SU-DHL-6 (cell line): ENCODE data around the gene ZDHHC6.

Experiments
- EZH2phosphoT487 ChIP-seq: fragments of 200-600 bp; sonication (generic), shearing (Covaris generic); conservative IDR thresholded peaks from 2 replicates; pipeline ENCODE4 v1.6.1; 2018; ENCODE audit warnings: mild to moderate bottlenecking, antibody characterized with exemption, low read length, moderate library complexity, mixed read lengths
- TF ChIP-seq, protein P1 (sequence below): fragments of 200-600 bp; sonication (generic); IDR thresholded peaks from one replicate; pipeline ENCODE4 v1.5.1; 2017; ENCODE audit warnings: antibody characterized with exemption, mild to moderate bottlenecking, low read length, moderate library complexity; ENCODE audit not compliant: insufficient read depth, poor library complexity, severe bottlenecking

DNA sequence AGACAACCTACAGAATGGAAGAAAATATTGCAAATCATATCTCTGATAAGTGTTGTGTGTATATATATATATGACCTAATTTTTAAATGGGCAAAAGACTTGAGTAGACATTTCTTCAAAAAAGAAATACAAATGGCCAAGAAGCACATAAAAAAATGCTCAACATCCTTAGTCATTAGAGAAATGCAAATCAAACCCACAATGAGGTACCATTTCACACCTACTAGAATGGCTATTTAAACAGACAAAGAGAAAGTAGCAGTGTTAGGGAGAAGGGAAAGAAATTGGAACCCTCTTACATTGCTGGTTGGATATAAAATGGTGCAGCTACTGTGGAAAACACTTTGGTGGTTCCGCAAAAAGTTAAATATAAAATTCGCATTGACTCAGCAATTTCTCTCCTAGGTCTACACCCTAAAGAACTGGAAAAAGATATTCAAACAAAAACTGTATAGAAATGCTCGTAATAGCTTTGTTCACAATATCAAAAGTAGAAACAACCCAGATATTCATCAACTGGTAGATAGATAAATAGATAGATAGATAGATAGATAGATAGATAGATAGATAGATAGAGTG lies 56.5 kb downstream of the ZDHHC6 start:
- TF ChIP-seq, protein P1, sequence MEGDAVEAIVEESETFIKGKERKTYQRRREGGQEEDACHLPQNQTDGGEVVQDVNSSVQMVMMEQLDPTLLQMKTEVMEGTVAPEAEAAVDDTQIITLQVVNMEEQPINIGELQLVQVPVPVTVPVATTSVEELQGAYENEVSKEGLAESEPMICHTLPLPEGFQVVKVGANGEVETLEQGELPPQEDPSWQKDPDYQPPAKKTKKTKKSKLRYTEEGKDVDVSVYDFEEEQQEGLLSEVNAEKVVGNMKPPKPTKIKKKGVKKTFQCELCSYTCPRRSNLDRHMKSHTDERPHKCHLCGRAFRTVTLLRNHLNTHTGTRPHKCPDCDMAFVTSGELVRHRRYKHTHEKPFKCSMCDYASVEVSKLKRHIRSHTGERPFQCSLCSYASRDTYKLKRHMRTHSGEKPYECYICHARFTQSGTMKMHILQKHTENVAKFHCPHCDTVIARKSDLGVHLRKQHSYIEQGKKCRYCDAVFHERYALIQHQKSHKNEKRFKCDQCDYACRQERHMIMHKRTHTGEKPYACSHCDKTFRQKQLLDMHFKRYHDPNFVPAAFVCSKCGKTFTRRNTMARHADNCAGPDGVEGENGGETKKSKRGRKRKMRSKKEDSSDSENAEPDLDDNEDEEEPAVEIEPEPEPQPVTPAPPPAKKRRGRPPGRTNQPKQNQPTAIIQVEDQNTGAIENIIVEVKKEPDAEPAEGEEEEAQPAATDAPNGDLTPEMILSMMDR, result no peak
- TF ChIP-seq EZH2phosphoT487, result no peak
